Progenitor cell of endocrine pancreas (in vitro differentiated cells): Measurements from ENCODE around the gene PROC. TPM values are rescaled to one million over a fixed set of nuclear protein-coding genes. Genes with fewer than 3 reads are reported as not detected.

Experiments used
- DNase-seq: peaks from one replicate; pipeline ENCODE4 v3.0.0; 2021; ENCODE audit warnings: low spot score; ENCODE audit not compliant: unreplicated experiment
- H3K27ac Mint-ChIP-seq: 2 replicates; pipeline ENCODE4 v1.8.0; 2021; ENCODE audit warnings: mild to moderate bottlenecking, moderate library complexity, mixed read lengths
- H3K27me3 Mint-ChIP-seq: 2 replicates; pipeline ENCODE4 v1.8.0; 2021; ENCODE audit warnings: mixed read lengths
- H3K36me3 Mint-ChIP-seq: 2 replicates; pipeline ENCODE4 v1.8.0; 2022; ENCODE audit warnings: mixed read lengths; ENCODE audit not compliant: insufficient read depth
- H3K4me1 Mint-ChIP-seq: 2 replicates; pipeline ENCODE4 v1.8.0; 2021; ENCODE audit warnings: low read depth, mixed read lengths
- H3K4me3 Mint-ChIP-seq: 2 replicates; pipeline ENCODE4 v1.8.0; 2021; ENCODE audit warnings: low read depth, mild to moderate bottlenecking, moderate library complexity, mixed read lengths
- H3K9me3 Mint-ChIP-seq: 2 replicates; pipeline ENCODE4 v1.8.0; 2021; ENCODE audit warnings: low read depth, mixed read lengths
- total RNA-seq: library from RNA; stranded (reverse); gene quantifications from 2 replicates; pipeline ENCODE4 v1.2.1, GENCODE V29; 2021
- TF ChIP-seq, protein P1 (sequence below): fragments of 200-600 bp; sonication (generic); IDR thresholded peaks from one replicate; pipeline ENCODE4 v1.5.0; 2021; ENCODE audit warnings: antibody characterized with exemption, mild to moderate bottlenecking; ENCODE audit not compliant: unreplicated experiment

Gene PROC
- total RNA-seq, 1 donor from 2014 or later, result 18.7 TPM

DNA sequence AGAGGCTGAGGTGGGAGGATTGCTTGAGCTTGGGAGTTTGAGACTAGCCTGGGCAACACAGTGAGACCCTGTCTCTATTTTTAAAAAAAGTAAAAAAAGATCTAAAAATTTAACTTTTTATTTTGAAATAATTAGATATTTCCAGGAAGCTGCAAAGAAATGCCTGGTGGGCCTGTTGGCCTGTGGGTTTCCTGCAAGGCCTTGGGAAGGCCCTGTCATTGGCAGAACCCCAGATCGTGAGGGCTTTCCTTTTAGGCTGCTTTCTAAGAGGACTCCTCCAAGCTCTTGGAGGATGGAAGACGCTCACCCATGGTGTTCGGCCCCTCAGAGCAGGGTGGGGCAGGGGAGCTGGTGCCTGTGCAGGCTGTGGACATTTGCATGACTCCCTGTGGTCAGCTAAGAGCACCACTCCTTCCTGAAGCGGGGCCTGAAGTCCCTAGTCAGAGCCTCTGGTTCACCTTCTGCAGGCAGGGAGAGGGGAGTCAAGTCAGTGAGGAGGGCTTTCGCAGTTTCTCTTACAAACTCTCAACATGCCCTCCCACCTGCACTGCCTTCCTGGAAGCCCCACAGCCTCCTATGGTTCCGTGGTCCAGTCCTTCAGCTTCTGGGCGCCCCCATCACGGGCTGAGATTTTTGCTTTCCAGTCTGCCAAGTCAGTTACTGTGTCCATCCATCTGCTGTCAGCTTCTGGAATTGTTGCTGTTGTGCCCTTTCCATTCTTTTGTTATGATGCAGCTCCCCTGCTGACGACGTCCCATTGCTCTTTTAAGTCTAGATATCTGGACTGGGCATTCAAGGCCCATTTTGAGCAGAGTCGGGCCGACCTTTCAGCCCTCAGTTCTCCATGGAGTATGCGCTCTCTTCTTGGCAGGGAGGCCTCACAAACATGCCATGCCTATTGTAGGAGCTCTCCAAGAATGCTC is 6.6 kb downstream of the PROC start:
- H3K27me3 Mint-ChIP-seq, result peaks cover 43% of the 10 kb centered on the region
- no peak for DNase-seq
- peaks cover 5% of the 10 kb centered on the region for H3K4me1 Mint-ChIP-seq
- no peaks in the 10 kb centered on the region for H3K9me3 Mint-ChIP-seq
- TF ChIP-seq, protein P1, sequence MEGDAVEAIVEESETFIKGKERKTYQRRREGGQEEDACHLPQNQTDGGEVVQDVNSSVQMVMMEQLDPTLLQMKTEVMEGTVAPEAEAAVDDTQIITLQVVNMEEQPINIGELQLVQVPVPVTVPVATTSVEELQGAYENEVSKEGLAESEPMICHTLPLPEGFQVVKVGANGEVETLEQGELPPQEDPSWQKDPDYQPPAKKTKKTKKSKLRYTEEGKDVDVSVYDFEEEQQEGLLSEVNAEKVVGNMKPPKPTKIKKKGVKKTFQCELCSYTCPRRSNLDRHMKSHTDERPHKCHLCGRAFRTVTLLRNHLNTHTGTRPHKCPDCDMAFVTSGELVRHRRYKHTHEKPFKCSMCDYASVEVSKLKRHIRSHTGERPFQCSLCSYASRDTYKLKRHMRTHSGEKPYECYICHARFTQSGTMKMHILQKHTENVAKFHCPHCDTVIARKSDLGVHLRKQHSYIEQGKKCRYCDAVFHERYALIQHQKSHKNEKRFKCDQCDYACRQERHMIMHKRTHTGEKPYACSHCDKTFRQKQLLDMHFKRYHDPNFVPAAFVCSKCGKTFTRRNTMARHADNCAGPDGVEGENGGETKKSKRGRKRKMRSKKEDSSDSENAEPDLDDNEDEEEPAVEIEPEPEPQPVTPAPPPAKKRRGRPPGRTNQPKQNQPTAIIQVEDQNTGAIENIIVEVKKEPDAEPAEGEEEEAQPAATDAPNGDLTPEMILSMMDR, result no peak
- no peaks in the 10 kb centered on the region for H3K36me3 Mint-ChIP-seq
- no peak overlapping the region for H3K4me3 Mint-ChIP-seq
- no peak overlapping the region for H3K27ac Mint-ChIP-seq

DNA sequence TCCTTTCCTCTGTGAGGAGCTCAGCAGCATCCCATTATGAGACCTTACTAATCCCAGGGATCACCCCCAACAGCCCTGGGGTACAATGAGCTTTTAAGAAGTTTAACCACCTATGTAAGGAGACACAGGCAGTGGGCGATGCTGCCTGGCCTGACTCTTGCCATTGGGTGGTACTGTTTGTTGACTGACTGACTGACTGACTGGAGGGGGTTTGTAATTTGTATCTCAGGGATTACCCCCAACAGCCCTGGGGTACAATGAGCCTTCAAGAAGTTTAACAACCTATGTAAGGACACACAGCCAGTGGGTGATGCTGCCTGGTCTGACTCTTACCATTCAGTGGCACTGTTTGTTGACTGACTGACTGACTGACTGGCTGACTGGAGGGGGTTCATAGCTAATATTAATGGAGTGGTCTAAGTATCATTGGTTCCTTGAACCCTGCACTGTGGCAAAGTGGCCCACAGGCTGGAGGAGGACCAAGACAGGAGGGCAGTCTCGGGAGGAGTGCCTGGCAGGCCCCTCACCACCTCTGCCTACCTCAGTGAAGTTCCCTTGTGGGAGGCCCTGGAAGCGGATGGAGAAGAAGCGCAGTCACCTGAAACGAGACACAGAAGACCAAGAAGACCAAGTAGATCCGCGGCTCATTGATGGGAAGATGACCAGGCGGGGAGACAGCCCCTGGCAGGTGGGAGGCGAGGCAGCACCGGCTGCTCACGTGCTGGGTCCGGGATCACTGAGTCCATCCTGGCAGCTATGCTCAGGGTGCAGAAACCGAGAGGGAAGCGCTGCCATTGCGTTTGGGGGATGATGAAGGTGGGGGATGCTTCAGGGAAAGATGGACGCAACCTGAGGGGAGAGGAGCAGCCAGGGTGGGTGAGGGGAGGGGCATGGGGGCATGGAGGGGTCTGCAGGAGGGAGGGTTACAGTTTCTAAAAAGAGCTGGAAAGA is 7.6 kb downstream of the PROC start:
- H3K27me3 Mint-ChIP-seq, result peaks cover 36% of the 10 kb centered on the region
- DNase-seq, result no peak
- no peak overlapping the region for H3K27ac Mint-ChIP-seq
- TF ChIP-seq, protein P1, result no peak
- H3K4me3 Mint-ChIP-seq, result no peak overlapping the region
- H3K9me3 Mint-ChIP-seq, result no peaks in the 10 kb centered on the region
- H3K4me1 Mint-ChIP-seq, result peaks cover 5% of the 10 kb centered on the region
- no peaks in the 10 kb centered on the region for H3K36me3 Mint-ChIP-seq

DNA sequence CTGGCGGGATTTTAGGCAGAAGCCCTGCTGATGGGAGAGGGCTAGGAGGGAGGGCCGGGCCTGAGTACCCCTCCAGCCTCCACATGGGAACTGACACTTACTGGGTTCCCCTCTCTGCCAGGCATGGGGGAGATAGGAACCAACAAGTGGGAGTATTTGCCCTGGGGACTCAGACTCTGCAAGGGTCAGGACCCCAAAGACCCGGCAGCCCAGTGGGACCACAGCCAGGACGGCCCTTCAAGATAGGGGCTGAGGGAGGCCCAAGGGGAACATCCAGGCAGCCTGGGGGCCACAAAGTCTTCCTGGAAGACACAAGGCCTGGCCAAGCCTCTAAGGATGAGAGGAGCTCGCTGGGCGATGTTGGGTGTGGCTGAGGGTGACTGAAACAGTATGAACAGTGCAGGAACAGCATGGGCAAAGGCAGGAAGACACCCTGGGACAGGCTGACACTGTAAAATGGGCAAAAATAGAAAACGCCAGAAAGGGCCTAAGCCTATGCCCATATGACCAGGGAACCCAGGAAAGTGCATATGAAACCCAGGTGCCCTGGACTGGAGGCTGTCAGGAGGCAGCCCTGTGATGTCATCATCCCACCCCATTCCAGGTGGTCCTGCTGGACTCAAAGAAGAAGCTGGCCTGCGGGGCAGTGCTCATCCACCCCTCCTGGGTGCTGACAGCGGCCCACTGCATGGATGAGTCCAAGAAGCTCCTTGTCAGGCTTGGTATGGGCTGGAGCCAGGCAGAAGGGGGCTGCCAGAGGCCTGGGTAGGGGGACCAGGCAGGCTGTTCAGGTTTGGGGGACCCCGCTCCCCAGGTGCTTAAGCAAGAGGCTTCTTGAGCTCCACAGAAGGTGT is 8.5 kb downstream of the PROC start:
- DNase-seq, result no peak
- Mint-ChIP-seq H3K9me3 (no peaks in the 10 kb centered on the region), H3K36me3 (no peaks in the 10 kb centered on the region), H3K27me3 (peaks cover 27% of the 10 kb centered on the region), H3K27ac (no peak overlapping the region), H3K4me3 (no peak overlapping the region), H3K4me1 (peaks cover 5% of the 10 kb centered on the region)
- TF ChIP-seq, protein P1, result no peak

DNA sequence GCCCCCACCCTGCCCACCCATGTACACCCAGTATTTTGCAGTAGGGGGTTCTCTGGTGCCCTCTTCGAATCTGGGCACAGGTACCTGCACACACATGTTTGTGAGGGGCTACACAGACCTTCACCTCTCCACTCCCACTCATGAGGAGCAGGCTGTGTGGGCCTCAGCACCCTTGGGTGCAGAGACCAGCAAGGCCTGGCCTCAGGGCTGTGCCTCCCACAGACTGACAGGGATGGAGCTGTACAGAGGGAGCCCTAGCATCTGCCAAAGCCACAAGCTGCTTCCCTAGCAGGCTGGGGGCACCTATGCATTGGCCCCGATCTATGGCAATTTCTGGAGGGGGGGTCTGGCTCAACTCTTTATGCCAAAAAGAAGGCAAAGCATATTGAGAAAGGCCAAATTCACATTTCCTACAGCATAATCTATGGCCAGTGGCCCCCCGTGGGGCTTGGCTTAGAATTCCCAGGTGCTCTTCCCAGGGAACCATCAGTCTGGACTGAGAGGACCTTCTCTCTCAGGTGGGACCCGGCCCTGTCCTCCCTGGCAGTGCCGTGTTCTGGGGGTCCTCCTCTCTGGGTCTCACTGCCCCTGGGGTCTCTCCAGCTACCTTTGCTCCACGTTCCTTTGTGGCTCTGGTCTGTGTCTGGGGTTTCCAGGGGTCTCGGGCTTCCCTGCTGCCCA is 9.3 kb downstream of the PROC start:
- peaks cover 19% of the 10 kb centered on the region for H3K27me3 Mint-ChIP-seq

More for the DNA sequence above, 9.3 kb downstream of the PROC start:
- TF ChIP-seq, protein P1, result no peak
- no peak for DNase-seq
- Mint-ChIP-seq H3K4me3 (no peak overlapping the region), H3K36me3 (no peaks in the 10 kb centered on the region), H3K27ac (no peak overlapping the region), H3K9me3 (no peaks in the 10 kb centered on the region), H3K4me1 (peaks cover 5% of the 10 kb centered on the region)
